AG09319 (cell line): ENCODE results near the gene TJP2.
A peak's percentile ranks its signal among the peaks of the same experiment; 100 is the strongest.

Experiments
- DNase-seq: peaks from one replicate; pipeline ENCODE4 v3.0.0-alpha.2; 2010; ENCODE audit warnings: low read depth; ENCODE audit errors: extremely low read depth
- TF ChIP-seq, protein P1 (sequence below): IDR thresholded peaks from 2 replicates; pipeline ENCODE4 v1.5.1; 2011; ENCODE audit warnings: low read depth, mild to moderate bottlenecking, inconsistent platforms, low read length, moderate library complexity

The TJP2 gene

DNA sequence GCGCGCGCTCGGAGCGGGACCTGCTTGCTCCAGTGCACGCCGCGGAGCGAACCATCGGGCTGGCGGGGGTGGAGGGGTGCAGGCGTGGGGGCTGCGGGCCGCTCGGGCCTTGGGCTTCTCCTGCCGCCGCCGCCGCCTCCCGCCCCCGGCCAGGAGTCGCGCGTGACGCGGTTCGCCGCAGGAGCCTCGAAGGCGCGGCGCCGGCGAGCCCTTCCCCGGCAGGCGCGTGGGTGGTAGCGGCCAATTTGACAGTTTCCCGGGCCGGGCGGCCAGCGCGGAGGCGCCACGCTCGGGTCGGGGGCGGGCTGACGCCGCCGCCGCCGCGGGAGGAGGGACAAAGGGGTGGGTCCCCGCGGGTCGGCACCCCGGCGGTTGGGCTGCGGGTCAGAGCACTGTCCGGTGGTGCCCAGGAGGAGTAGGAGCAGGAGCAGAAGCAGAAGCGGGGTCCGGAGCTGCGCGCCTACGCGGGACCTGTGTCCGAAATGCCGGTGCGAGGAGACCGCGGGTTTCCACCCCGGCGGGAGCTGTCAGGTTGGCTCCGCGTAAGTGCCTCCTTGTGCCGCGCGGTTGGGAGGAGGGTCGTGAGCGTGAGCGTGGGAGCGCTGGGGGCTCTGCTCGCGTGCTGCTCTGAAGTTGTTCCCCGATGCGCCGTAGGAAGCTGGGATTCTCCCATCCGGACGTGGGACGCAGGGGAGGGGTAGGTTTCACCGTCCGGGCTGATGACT, at the start of gene TJP2:
Gene TJP2 (plus strand): TSS at position 387 of the 725 bp plus-strand sequence. CDS start 96 bp downstream, at position 483.
- TF ChIP-seq, protein P1, sequence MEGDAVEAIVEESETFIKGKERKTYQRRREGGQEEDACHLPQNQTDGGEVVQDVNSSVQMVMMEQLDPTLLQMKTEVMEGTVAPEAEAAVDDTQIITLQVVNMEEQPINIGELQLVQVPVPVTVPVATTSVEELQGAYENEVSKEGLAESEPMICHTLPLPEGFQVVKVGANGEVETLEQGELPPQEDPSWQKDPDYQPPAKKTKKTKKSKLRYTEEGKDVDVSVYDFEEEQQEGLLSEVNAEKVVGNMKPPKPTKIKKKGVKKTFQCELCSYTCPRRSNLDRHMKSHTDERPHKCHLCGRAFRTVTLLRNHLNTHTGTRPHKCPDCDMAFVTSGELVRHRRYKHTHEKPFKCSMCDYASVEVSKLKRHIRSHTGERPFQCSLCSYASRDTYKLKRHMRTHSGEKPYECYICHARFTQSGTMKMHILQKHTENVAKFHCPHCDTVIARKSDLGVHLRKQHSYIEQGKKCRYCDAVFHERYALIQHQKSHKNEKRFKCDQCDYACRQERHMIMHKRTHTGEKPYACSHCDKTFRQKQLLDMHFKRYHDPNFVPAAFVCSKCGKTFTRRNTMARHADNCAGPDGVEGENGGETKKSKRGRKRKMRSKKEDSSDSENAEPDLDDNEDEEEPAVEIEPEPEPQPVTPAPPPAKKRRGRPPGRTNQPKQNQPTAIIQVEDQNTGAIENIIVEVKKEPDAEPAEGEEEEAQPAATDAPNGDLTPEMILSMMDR = no peak
- no peak for DNase-seq

GRCh38 chr9:69130456-69131441, 43.3 kb upstream of the TJP2 start:
- TF ChIP-seq, protein P1 = no peak
- DNase-seq = peak; percentile 63

GRCh38 chr9:69131682-69132081, 42.4 kb upstream of the TJP2 start:
- TF ChIP-seq, protein P1 = no peak
- peak; percentile 41 for DNase-seq

DNA sequence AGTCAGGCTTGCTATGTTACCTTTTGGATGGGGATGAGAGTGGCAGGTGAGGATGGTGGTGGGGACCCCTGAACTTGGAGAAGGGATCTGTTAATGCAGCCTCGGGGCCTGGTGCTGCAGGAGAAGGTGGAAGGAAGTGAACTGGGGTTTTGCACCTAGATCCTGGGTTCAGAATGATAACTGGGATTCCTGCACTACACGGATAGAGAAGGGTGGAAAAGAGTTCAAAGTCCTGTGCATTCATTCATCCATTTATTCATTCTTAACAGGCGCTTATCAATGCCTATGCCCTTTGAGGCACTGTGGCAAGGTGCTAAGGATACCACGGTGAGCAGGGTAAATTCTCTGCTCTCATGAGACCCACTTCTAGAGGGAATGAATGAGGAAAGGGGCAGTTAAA, 41.7 kb upstream of the TJP2 start:
- TF ChIP-seq, protein P1 = no peak

GRCh38 chr9:69134412-69134811, 39.7 kb upstream of the TJP2 start:
- TF ChIP-seq, protein P1 = no peak
- DNase-seq = no peak

More for the DNA sequence above, 41.7 kb upstream of the TJP2 start:
- no peak for DNase-seq

GRCh38 chr9:69136185-69136584, 37.9 kb upstream of the TJP2 start:
- no peak for DNase-seq
- TF ChIP-seq, protein P1 = no peak

DNA sequence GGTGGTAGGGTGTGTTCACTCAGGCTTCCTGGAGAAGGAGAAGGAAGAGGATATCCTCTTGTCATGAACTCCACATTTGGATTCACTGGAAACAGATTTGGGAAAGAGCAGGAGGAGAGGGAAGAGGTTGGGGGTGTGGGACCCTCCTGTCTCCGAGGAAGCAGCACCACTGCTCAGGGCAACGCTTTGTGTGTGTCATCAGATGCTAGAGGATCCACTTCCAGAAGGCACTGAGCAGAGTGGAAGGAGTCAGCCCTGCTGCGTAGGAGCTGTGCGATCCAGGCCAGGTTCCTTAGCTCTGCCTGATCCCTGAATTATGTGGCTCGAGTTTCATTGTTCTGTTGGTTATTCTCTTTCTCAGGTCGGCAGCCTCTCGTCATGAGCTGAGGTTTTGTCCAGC, 37.3 kb upstream of the TJP2 start:
- TF ChIP-seq, protein P1 = no peak
- no peak for DNase-seq
